ENCODE data around the gene S100A12. TPM values are rescaled to one million over a fixed set of nuclear protein-coding genes. Genes with fewer than 3 reads are reported as not detected.

S100A12 gene
- total RNA-seq, 1 donor from 2014 or later = not detected

DNA sequence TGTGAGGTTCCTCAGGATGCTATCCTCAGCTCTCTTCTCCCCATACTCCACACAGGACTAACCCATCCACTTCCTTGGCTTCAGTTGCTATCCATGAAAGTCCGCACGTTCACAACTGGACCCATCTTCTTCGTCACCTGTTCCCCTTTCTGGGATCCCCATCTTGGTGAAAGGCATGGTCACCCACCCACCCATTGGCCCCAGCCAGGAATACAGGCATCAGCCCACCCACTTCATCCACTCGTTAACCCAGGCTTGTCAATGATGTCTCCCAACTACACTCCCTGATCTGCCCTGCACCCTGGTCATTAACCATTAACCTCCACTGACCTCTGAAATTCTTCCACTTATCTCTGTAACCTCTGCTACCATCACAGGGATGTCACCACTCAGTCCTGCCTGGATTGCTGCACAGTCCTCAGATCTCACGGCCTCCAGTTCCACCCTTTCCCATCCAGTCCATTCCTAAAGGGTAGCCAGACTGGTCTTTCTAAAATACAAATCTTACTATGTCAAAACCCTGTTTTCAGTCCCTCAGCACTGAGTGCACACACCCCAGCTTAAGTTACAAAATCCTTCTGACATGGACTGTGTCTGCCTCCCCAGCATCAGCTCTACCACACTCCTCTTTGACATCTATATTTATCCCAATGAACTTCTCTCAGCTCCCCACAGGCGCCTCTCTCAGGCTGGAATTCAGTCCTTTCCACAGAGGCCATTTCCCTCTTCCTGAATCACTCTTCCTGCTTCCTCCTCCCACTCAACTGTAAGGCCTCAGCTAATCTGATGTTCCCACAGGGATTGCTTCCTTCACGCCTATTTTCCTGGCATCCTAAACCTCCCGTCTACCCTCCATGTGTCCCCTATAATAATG, 37.2 kb downstream of the S100A12 start:
- intact Hi-C loops (cut with micrococcal nuclease) = no loop called here

DNA sequence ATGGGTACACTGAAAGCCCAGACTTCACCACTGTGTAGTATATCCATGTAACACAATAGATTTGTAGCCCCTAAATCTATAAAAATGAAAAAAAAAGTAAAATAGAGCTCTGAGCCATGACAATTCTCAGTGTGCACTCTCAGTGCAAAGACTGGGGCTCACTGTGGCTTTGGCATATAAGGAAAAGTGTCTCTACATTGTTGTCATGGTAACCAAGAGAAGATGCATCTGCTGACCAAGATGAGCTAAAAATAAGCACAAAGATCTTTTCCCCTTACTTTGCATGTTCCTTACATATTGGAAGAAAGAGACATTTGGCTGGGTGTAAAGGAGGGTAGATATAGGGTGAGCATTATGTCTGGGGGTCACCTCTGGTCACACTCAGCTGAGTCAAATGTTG, 38.8 kb downstream of the S100A12 start:
- intact Hi-C loops (cut with micrococcal nuclease) = no loop called here

DNA sequence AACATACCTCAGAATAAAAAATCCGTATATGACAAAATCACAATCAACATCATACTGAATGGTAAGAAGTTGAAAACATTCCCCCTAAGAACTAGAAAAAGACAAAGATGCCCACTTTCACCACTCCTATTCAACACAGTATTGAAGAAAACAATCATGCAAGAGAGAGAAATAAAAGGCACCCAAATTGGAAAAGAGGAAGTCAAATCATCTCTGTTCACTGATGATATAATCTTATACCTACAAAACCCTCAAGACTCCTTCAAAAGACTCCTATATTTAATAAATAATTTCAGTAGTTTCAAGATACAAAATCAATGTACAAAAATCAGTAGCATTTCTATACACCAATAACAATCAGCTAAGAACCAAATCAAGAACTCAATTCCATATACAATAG, 41.5 kb downstream of the S100A12 start:
- intact Hi-C loops (cut with micrococcal nuclease) = no loop called here

DNA sequence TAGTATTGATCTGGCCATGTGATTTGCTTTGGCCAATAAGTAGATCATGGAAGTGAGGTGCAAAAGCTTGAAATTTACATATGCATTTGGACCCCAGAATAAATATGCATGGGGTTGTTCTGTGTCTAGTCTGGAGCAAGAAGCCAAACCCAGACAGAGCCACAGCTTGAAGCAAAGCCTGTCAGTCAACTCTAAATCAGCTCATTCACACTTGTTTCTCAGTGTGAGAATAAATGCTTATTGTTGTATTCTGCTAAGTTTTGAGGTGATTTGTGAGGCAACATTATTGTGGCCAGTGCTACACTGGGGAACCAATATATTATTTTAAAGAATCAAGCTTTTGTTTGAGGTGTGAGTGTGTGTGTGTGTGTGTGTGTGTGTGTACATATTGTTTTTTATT, 50.5 kb downstream of the S100A12 start:
- intact Hi-C loops (cut with micrococcal nuclease) = no loop called here

Other genes starting within 250 kb of the S100A12 start
- gene SPRR2G, start 224.7 kb downstream of the S100A12 start, total RNA-seq = not detected in 2 replicates
- gene LELP1, start 172.2 kb downstream of the S100A12 start, total RNA-seq = not detected in 2 replicates
- gene PRR9, start 158.0 kb downstream of the S100A12 start, total RNA-seq = not detected in 2 replicates
- not detected in 2 replicates for gene LORICRIN, start 115.9 kb downstream of the S100A12 start, total RNA-seq
- gene PGLYRP3, start 62.7 kb downstream of the S100A12 start, total RNA-seq = not detected in 2 replicates
- gene PGLYRP4, start 26.8 kb downstream of the S100A12 start, total RNA-seq = not detected in 2 replicates
- 2.4 and 3.9 TPM in 2 replicates for gene S100A9, start 17.8 kb downstream of the S100A12 start, total RNA-seq
- gene S100A8, start 15.5 kb upstream of the S100A12 start, total RNA-seq = not detected in 2 replicates
- gene S100A7A, start 40.9 kb upstream of the S100A12 start, total RNA-seq = not detected in 2 replicates
- gene S100A7, start 85.0 kb upstream of the S100A12 start, total RNA-seq = not detected in 2 replicates
- 410 and 418 TPM in 2 replicates for gene S100A6, start 160.4 kb upstream of the S100A12 start, total RNA-seq
- gene S100A5, start 165.3 kb upstream of the S100A12 start, total RNA-seq = 2.6 and 3.9 TPM in 2 replicates
- 762 and 767 TPM in 2 replicates for gene S100A4, start 170.2 kb upstream of the S100A12 start, total RNA-seq
- 0.24 TPM in 1 of 2 replicates, not detected in the other for gene S100A3, start 173.6 kb upstream of the S100A12 start, total RNA-seq
- gene S100A2, start 190.2 kb upstream of the S100A12 start, total RNA-seq = 0.78 TPM in 1 of 2 replicates, not detected in the other
- gene S100A16, start 237.5 kb upstream of the S100A12 start, total RNA-seq = not detected in 2 replicates
- not detected in 2 replicates for gene S100A14, start 240.7 kb upstream of the S100A12 start, total RNA-seq